ENCODE results near the gene UCHL5. TPM values are rescaled to one million over a fixed set of nuclear protein-coding genes. Genes with fewer than 3 reads are reported as not detected.
"Not testable (repeated sequence)": the region's sequence is repeated elsewhere in the genome, so short reads cannot be mapped to it uniquely, and the experiment has no call there.

The UCHL5 gene
- total RNA-seq, 2 donors from 2014 or later, result 21.0 to 40.8 TPM

- Histone ChIP-seq H3K4me3 (no peak overlapping the region), H3K27ac (no peak overlapping the region), H3K4me1 (ENCODE audit: control insufficient read depth in 1 of 2, low read depth in 2 of 2) (no peaks in the 10 kb centered on the region), H3K27me3 (replicated peaks; ENCODE audit: insufficient read depth) (no peaks in the 10 kb centered on the region), H3K9me3 (no peaks in the 10 kb centered on the region), H3K36me3 (no peaks in the 10 kb centered on the region)
- DNase-seq (ENCODE audit: low spot score) (no peak), ATAC-seq (ENCODE audit: insufficient number of reproducible peaks, low FRiP score, low read depth) (no peak)
- TF ChIP-seq CTCF (IDR thresholded peaks at IDR 0.05), result peak; percentile 23
Measured at GRCh38 chr1:192998536-192998935, 60.6 kb downstream of the UCHL5 start.

GRCh38 chr1:192994141-192994540 is 65.0 kb downstream of the UCHL5 start:
- H3K4me3 ChIP-seq, result no peak overlapping the region
- ATAC-seq (ENCODE audit: insufficient number of reproducible peaks, low FRiP score, low read depth), result no peak
- H3K9me3 ChIP-seq, result no peaks in the 10 kb centered on the region
- no peaks in the 10 kb centered on the region for H3K36me3 ChIP-seq
- H3K27ac ChIP-seq, result no peak overlapping the region
- DNase-seq (ENCODE audit: low spot score), result no peak
- H3K4me1 ChIP-seq (ENCODE audit: control insufficient read depth in 1 of 2, low read depth in 2 of 2), result no peaks in the 10 kb centered on the region
- no peaks in the 10 kb centered on the region for H3K27me3 ChIP-seq (replicated peaks; ENCODE audit: insufficient read depth)
- TF ChIP-seq CTCF (IDR thresholded peaks at IDR 0.05), result no peak

- DNase-seq (ENCODE audit: low spot score), result no peak
- no peak overlapping the region for H3K4me3 ChIP-seq
- H3K27me3 ChIP-seq (replicated peaks; ENCODE audit: insufficient read depth), result no peaks in the 10 kb centered on the region
- no peaks in the 10 kb centered on the region for H3K9me3 ChIP-seq
- no peak overlapping the region for H3K27ac ChIP-seq
- no peaks in the 10 kb centered on the region for H3K36me3 ChIP-seq
- no peaks in the 10 kb centered on the region for H3K4me1 ChIP-seq (ENCODE audit: control insufficient read depth in 1 of 2, low read depth in 2 of 2)
- TF ChIP-seq CTCF (IDR thresholded peaks at IDR 0.05), result no peak
- ATAC-seq (ENCODE audit: insufficient number of reproducible peaks, low FRiP score, low read depth), result no peak
Measured at GRCh38 chr1:192993426-192994085, 65.6 kb downstream of the UCHL5 start.

- H3K4me1 ChIP-seq (ENCODE audit: control insufficient read depth in 1 of 2, low read depth in 2 of 2); ATAC-seq (ENCODE audit: insufficient number of reproducible peaks, low FRiP score, low read depth); H3K27ac ChIP-seq; H3K9me3 ChIP-seq; H3K27me3 ChIP-seq (replicated peaks; ENCODE audit: insufficient read depth); H3K36me3 ChIP-seq; DNase-seq (ENCODE audit: low spot score); H3K4me3 ChIP-seq: not testable (repeated sequence)
Measured at GRCh38 chr1:192986748-192987334, 72.3 kb downstream of the UCHL5 start.

- DNase-seq (ENCODE audit: low spot score), result no peak
- no peaks in the 10 kb centered on the region for H3K27me3 ChIP-seq (replicated peaks; ENCODE audit: insufficient read depth)
Measured at GRCh38 chr1:192986110-192986747, 72.9 kb downstream of the UCHL5 start.

More at GRCh38 chr1:192986110-192986747, 72.9 kb downstream of the UCHL5 start:
- no peak overlapping the region for H3K27ac ChIP-seq
- TF ChIP-seq CTCF (IDR thresholded peaks at IDR 0.05), result no peak
- H3K4me1 ChIP-seq (ENCODE audit: control insufficient read depth in 1 of 2, low read depth in 2 of 2), result no peaks in the 10 kb centered on the region
- H3K36me3 ChIP-seq, result no peaks in the 10 kb centered on the region
- H3K9me3 ChIP-seq, result no peaks in the 10 kb centered on the region
- H3K4me3 ChIP-seq, result no peak overlapping the region
- no peak for ATAC-seq (ENCODE audit: insufficient number of reproducible peaks, low FRiP score, low read depth)

Measured in thoracic aorta (tissue), 2 donors.